Vagina (tissue), 2 donors: ENCODE data around the gene MYLK. TPM values are rescaled to one million over a fixed set of nuclear protein-coding genes. Genes with fewer than 3 reads are reported as not detected.

Source experiments
- DNase-seq, 2 donors: peaks; one replicate each; pipeline ENCODE4 v3.0.0-alpha.2; 2017; ENCODE audit errors: extremely low spot score in 2 of 2
- H3K27ac ChIP-seq: fragments of 200-600 bp; sonication (generic); one replicate; pipeline ENCODE4 v1.5.1; 2019
- H3K27me3 ChIP-seq: fragments of 200-600 bp; sonication (generic); one replicate; pipeline ENCODE4 v1.5.1; 2019
- H3K36me3 ChIP-seq, 2 donors: fragments of 200-600 bp; sonication (generic); one replicate each; pipeline ENCODE4 v1.5.1; 2017 to 2019
- H3K4me1 ChIP-seq: fragments of 200-600 bp; sonication (generic); one replicate; pipeline ENCODE4 v1.5.1; 2019
- H3K4me3 ChIP-seq, 2 donors: fragments of 200-600 bp; sonication (generic); 1 replicate in 1 of 2; 2 replicates in 1 of 2; pipeline ENCODE4 v1.5.1; 2016 to 2019
- H3K9me3 ChIP-seq: fragments of 200-600 bp; sonication (generic); one replicate; pipeline ENCODE4 v1.5.1; 2019
- CTCF ChIP-seq, 3 experiments: fragments of 450-650 bp in 2 of 3; fragments of 200-600 bp in 1 of 3; sonication (generic) in 1 of 3; IDR thresholded peaks; one replicate each; pipeline ENCODE4 v1.5.1; 2017 to 2019; ENCODE audit warnings: antibody characterized with exemption in 3 of 3, mild to moderate bottlenecking in 2 of 3, moderate library complexity in 2 of 3
- POLR2A ChIP-seq, 2 donors: fragments of 450-650 bp; IDR thresholded peaks; one replicate each; pipeline ENCODE4 v1.6.1; 2017; ENCODE audit warnings: antibody characterized with exemption in 2 of 2, mild to moderate bottlenecking in 2 of 2, moderate library complexity in 2 of 2
- POLR2AphosphoS5 ChIP-seq, 2 donors: sonication (generic); formaldehyde crosslinking; IDR thresholded peaks; one replicate each; pipeline ENCODE4 v1.9.0; 2017; ENCODE audit warnings: antibody characterized with exemption in 2 of 2, mild to moderate bottlenecking in 2 of 2, low read depth in 1 of 2; ENCODE audit not compliant: insufficient read depth in 1 of 2
- intact Hi-C: fragments of 100-400 bp; cut with DNase I; formaldehyde crosslinking; loops from one replicate; pipeline ENCODE4 v1.15.1; 2023
- total RNA-seq: library from RNA; depleted of rRNA; stranded (reverse); fragments of >200 nt; gene quantifications from one replicate; pipeline ENCODE4 v1.2.3, GENCODE V29; 2016

MYLK gene
- total RNA-seq, 1 donor from 2014 or later, result 352 TPM

- Histone ChIP-seq H3K4me1 (peaks cover 28% of the 10 kb centered on the region), H3K27me3 (no peaks in the 10 kb centered on the region), H3K27ac (no peak overlapping the region), H3K36me3 (peaks cover 0 to 9% of the 10 kb centered on the region in 2 donors), H3K9me3 (no peaks in the 10 kb centered on the region), H3K4me3 (no peak overlapping the region)
- intact Hi-C loops, result loop anchor here (5.0 kb wide), 2 partner anchors 52 to 72 kb away; no protein-coding TSS in a partner anchor
- no peak for TF ChIP-seq CTCF (IDR thresholded peaks at IDR 0.05)
- no peak for TF ChIP-seq POLR2A (IDR thresholded peaks at IDR 0.05)
- no peak for TF ChIP-seq POLR2AphosphoS5 (IDR thresholded peaks at IDR 0.05; ENCODE audit: insufficient read depth in 1 of 2, low read depth in 1 of 2)
- no peak for DNase-seq
Observed at GRCh38 chr3:123650101-123650500, 234.0 kb downstream of the MYLK start.

GRCh38 chr3:123648696-123649405, 235.3 kb downstream of the MYLK start:
- intact Hi-C loops, result no loop called here
- Histone ChIP-seq H3K27me3 (no peaks in the 10 kb centered on the region), H3K4me1 (peaks cover 16% of the 10 kb centered on the region), H3K27ac (no peak overlapping the region), H3K9me3 (no peaks in the 10 kb centered on the region), H3K36me3 (peaks cover 0 to 9% of the 10 kb centered on the region in 2 donors), H3K4me3 (no peak overlapping the region)
- DNase-seq, result no peak
- TF ChIP-seq CTCF (IDR thresholded peaks at IDR 0.05) (no peak), POLR2AphosphoS5 (IDR thresholded peaks at IDR 0.05; ENCODE audit: insufficient read depth in 1 of 2, low read depth in 1 of 2) (no peak)

- H3K4me1 ChIP-seq, result no peaks in the 10 kb centered on the region
- TF ChIP-seq POLR2A (IDR thresholded peaks at IDR 0.05) (no peak), POLR2AphosphoS5 (IDR thresholded peaks at IDR 0.05; ENCODE audit: insufficient read depth in 1 of 2, low read depth in 1 of 2) (no peak), CTCF (IDR thresholded peaks at IDR 0.05) (no peak)
- H3K36me3 ChIP-seq, result peaks cover 0 to 10% of the 10 kb centered on the region in 2 donors
- no peak overlapping the region for H3K27ac ChIP-seq
- no peaks in the 10 kb centered on the region for H3K9me3 ChIP-seq
- H3K4me3 ChIP-seq, result no peak overlapping the region
- intact Hi-C loops, result no loop called here
- no peak for DNase-seq
- H3K27me3 ChIP-seq, result no peaks in the 10 kb centered on the region
Observed at GRCh38 chr3:123644358-123644757, 239.8 kb downstream of the MYLK start.

GRCh38 chr3:123642957-123643330, 241.2 kb downstream of the MYLK start:
- H3K27ac ChIP-seq, result no peak overlapping the region
- TF ChIP-seq POLR2A (IDR thresholded peaks at IDR 0.05), result no peak
- no peak for TF ChIP-seq CTCF (IDR thresholded peaks at IDR 0.05)
- TF ChIP-seq POLR2AphosphoS5 (IDR thresholded peaks at IDR 0.05; ENCODE audit: insufficient read depth in 1 of 2, low read depth in 1 of 2), result no peak
- DNase-seq, result no peak
- H3K27me3 ChIP-seq, result no peaks in the 10 kb centered on the region
- intact Hi-C loops, result no loop called here
- H3K9me3 ChIP-seq, result no peaks in the 10 kb centered on the region
- H3K36me3 ChIP-seq, result peaks cover 0 to 14% of the 10 kb centered on the region in 2 donors
- H3K4me3 ChIP-seq, result no peak overlapping the region
- H3K4me1 ChIP-seq, result peaks cover under 1% of the 10 kb centered on the region

GRCh38 chr3:123642182-123642956, 241.8 kb downstream of the MYLK start:
- peak overlapping the region; percentile 3 for H3K27ac ChIP-seq
- no peaks in the 10 kb centered on the region for H3K9me3 ChIP-seq
- no peaks in the 10 kb centered on the region for H3K27me3 ChIP-seq
- peaks cover 0 to 13% of the 10 kb centered on the region in 2 donors for H3K36me3 ChIP-seq
- no peak for DNase-seq
- H3K4me3 ChIP-seq, result no peak overlapping the region
- TF ChIP-seq CTCF (IDR thresholded peaks at IDR 0.05), result peak in 2 of 3 experiments; percentile 36 to 44
- no peak for TF ChIP-seq POLR2A (IDR thresholded peaks at IDR 0.05)
- peak in 1 of 2 donors; percentile 23 for TF ChIP-seq POLR2AphosphoS5 (IDR thresholded peaks at IDR 0.05; ENCODE audit: insufficient read depth in 1 of 2, low read depth in 1 of 2)
- peaks cover 6% of the 10 kb centered on the region for H3K4me1 ChIP-seq
- intact Hi-C loops, result no loop called here
